NCI-H345 treated with DMSO at 0.1 percent for 48 hours (cell line): Measurements from ENCODE around the gene BPIFA2.
"Not testable (repeated sequence)": the region's sequence is repeated elsewhere in the genome, so short reads cannot be mapped to it uniquely, and the experiment has no call there.

Experiments
- DNase-seq: peaks from one replicate; lab custom pipeline; 2025; ENCODE audit not compliant: unreplicated experiment; lab: John Stamatoyannopoulos, UW

BPIFA2 gene

GRCh38 chr20:33167859-33168258 lies at the start of gene BPIFA2:
Gene BPIFA2 (plus strand): TSS chr20:33168159. CDS start chr20:33169146, 987 bp downstream.
- DNase-seq, result no peak

GRCh38 chr20:33119725-33120720 lies 47.9 kb upstream of the BPIFA2 start:
- DNase-seq, result no peak

DNA sequence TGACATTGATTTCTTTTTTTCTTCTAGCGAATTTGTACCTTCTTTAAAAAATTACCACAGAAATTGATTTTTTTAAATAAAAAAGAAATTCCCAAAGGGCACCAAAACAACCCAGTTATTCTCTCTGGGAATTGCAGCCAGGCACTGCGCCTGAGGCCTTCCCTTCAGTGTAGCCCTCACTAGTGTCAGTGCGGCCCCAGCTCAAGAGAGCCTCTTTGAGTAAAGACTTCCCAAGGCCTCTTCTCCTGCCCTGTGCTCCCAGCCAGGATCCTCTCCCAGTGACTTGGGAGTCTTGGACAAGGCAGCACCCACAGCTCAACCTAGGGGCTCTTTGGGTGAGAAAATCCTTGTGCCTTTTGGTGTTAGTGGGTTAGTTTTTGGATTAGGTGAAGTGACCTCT lies 47.0 kb upstream of the BPIFA2 start:
- DNase-seq, result no peak

DNA sequence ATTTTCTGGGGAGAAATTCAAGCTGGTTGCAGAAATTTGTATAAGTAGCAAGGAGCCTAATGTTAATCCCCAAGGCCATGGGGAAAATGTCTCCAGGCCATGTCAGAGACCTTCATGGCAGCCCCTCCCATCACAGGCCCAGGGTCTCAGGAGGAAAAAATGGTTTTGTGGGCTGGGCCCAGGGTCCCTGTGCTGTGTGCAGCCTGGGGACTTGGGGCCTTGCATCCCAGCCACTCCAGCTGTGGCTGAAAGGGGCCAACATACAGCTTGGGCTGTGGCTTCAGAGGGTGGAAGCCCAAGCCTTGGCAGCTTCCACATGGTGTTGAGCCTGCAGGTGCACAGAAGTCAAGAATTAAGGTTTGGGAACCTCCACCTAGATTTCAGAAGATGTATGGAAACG lies 45.7 kb upstream of the BPIFA2 start:
- not testable (repeated sequence) for DNase-seq

GRCh38 chr20:33124261-33124660 lies 43.7 kb upstream of the BPIFA2 start:
- DNase-seq, result no peak

GRCh38 chr20:33124994-33125393 lies 43.0 kb upstream of the BPIFA2 start:
- DNase-seq, result no peak

GRCh38 chr20:33125983-33126382 lies 42.0 kb upstream of the BPIFA2 start:
- DNase-seq, result no peak

DNA sequence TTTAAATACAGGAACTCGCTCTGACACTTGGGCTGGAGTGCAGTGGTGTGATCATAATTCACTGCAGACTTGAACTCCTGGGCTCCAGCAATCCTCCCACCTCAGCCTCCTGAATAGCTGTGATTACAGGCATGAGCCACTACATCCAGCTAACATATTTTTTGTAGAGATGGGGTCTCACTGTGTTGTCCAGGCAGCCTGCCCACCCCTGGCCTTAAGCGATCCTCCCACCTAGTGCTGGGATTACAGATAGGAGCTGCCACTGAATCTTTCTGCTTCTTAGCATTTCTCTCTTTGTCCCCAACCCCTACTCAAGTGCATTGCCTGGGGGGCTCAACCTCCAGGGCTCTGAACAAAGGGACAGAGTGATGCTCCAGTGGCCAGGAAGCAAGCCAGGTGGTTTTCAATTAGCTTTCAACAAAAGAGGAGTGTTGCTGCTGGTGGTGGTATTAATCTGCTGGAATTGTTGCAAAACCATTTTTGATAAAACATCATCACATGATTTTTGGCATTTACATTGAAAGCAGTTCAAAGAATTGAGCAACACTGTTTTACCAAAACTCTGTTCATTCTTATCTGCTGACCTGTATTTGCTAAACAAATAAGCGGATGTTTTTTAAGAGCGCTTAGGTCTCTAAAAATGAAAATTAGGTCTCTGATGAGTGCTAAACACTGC lies 40.4 kb upstream of the BPIFA2 start:
- DNase-seq, result no peak

- no peak for DNase-seq
Observed at GRCh38 chr20:33130568-33131061, 37.3 kb upstream of the BPIFA2 start.

GRCh38 chr20:33131949-33132473 lies 35.9 kb upstream of the BPIFA2 start:
- DNase-seq, result no peak

DNA sequence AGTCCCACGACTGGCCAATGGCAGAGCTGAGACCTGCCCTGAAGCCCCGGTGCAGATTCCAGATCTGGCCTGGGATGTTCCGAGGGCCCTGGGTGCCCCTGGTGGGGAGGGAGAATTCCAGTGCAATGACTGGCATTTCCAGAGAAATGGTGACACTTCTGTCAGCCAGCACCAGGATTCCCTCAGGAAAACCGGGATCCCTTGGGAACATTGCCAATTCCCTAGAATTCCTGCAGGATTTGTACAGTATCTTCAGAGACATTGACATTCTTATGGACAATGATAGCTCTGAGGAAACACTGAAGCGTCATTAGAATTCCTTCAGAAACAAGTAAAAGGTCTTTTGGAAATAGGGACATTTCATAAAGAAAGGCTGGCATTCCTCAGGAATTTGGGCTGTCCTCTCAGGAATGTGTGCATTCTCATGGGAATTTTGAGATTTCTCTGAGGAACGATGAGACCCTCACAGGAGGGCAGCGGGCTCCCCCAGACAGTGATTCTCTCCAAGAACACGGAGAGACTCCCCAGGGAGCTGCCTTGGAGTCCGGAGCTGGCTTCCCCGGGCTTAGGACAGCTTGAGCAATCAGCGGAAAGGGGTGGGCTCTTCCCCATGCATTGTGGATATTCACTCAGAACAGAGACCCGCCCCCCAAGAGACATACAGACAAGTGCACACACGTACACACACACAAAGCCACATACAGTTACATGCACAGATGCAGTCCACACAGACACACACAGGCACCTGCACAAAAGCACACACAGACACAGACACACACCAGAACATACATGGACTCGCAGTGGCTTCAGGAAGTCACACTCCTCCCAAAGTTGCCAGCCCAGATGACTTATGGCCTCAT lies 35.2 kb upstream of the BPIFA2 start:
- DNase-seq, result no peak

DNA sequence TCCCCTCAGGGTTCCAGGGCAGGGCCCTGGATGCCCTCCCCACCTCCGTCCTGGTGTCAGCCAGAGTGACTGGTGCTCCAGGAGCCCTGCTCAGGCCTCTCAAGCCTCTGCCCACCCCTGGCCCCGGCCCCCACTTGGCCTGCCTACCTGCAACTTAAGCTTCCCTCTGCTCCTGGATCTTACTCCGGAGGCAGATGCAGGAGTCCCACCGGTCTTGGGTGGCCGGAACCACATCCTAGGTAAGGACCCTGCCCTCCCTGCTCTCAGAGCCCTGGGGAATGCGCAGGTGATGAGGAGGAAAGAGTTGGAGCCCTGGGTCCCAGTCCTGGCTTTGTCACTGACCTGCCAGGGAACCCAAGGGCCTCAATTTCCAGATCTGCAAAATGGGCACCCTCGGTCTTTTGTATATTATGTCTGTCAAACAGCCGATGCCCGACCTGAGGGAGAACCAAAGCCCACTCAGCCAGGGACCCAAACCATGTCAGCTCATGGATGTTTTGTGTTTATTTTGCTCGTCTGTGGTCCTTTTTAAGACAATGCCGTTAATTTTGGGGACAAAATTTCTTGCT lies 34.5 kb upstream of the BPIFA2 start:
- DNase-seq, result no peak

DNA sequence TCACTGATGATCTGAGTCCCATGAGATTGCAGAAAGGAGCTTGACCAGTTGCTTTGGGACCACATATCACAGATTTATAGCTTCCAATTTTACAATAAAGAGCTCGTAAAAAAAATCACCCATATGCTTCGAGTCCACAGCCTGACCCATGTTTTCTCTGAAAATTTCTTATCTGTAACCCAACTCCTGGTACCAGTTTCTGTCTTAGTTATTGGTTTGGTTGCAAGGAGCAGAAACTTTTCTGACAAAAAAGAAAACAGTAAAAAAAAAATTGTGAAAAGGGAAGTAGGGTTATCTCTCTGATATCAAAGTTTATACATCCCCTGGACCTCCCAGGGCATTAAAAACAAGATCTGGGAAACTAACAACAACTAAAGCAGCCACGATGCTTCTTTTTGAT lies 30.8 kb upstream of the BPIFA2 start:
- DNase-seq, result no peak

DNA sequence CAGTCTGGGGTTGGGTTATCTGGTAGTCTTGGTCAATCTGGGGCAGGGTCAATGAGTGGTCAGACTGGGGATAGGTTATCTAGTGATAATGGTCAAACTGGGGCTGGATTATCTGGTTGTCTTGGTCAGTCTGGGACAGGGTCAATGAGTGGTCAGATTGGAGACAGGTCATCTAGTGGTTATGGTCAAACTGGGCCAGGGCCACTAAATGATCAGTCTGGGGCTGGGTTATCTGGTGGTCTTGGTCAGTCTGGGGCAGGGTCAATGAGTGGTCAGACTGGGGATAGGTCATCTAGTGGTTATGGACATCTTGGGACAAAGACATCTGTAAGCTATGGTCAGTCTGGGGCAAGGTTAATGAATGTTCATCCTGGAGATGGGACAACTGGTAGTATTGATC lies 28.5 kb upstream of the BPIFA2 start:
- no peak for DNase-seq

GRCh38 chr20:33145521-33145920 lies 22.4 kb upstream of the BPIFA2 start:
- DNase-seq, result no peak

GRCh38 chr20:33147299-33147698 lies 20.7 kb upstream of the BPIFA2 start:
- no peak for DNase-seq

DNA sequence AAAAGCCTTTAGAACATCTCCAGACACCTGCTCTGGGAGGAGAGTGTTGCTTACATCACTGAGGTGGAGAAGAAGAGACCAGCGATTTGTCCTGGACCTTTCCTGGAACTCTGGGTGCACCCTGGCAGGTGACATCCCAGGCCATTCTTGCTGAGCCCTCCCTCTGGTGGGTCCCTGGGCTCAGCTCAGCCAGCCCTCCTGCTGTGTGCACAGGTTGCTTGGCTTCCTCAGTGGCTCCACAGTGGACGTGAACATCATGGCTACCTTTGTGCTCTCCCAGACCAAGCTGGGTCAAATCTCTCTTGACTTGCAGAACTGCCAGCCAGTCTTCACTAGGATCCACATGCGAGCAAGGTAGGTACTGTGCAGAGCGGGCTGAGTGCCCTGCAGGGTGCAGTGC lies 19.9 kb upstream of the BPIFA2 start:
- no peak for DNase-seq

GRCh38 chr20:33154252-33154651 lies 13.7 kb upstream of the BPIFA2 start:
- no peak for DNase-seq

- no peak for DNase-seq
Observed at GRCh38 chr20:33158637-33159385, 9.1 kb upstream of the BPIFA2 start.

GRCh38 chr20:33159713-33160112 lies 8.2 kb upstream of the BPIFA2 start:
- no peak for DNase-seq
